ENCODE measurements around the gene LMBR1L. TPM values are rescaled to one million over a fixed set of nuclear protein-coding genes. Genes with fewer than 3 reads are reported as not detected.

Gene LMBR1L
- total and polyA plus RNA-seq, 10 of the 15 experiments (the other 5 are each of a cell fraction or from before 2014, with no cell fraction given), result 2.1 to 42.6 (median 20.0) TPM

- SMC1A ChIA-PET (ENCODE audit: uncharacterized antibody, unreplicated experiment), result no interaction called here
- intact Hi-C loops (cut with micrococcal nuclease; ENCODE audit: unreplicated experiment), result loop anchor here (5.0 kb wide), 1 partner anchor 51 kb away; the partner anchor contains the start of gene LMBR1L
These were observed 49.4 kb downstream of the LMBR1L start for GRCh38 chr12:49061157-49061650.

GRCh38 chr12:49060237-49061156 lies 50.1 kb downstream of the LMBR1L start, which contains the start of gene KMT2D:
Gene KMT2D, minus strand, starts transcription at chr12:49060794. Its CDS starts 5,470 bp downstream, at chr12:49055324.
- Histone ChIP-seq H2AFZ (ENCODE audit: control insufficient read depth, low read depth, low read length) (peak within 1 kb of the TSS; percentile 98), H3K4me3 (peak within 1 kb of the TSS; percentile 99), H3K9ac (ENCODE audit: control insufficient read depth, insufficient read depth, low read length) (peak within 1 kb of the TSS; percentile 98), H4K20me1 (ENCODE audit: control insufficient read depth, insufficient read depth) (peaks cover 10% of the 10 kb centered on the region; the same call in 1 of the 2 replicates), H3K27ac (ENCODE audit: control insufficient read depth, insufficient read depth) (peak within 1 kb of the TSS; percentile 99), H3K36me3 (ENCODE audit: control insufficient read depth in 2 of 2, insufficient read depth in 2 of 2, low read length in 1 of 2) (no peaks in the 10 kb centered on the region; a peak in 1 of 4 replicates), H3K4me2 (ENCODE audit: control insufficient read depth, insufficient read depth) (peak within 1 kb of the TSS; percentile 91), H3K9me3 (replicated peaks; ENCODE audit: control insufficient read depth, insufficient read depth, low read length) (no peaks in the 10 kb centered on the region), H3K79me2 (ENCODE audit: control insufficient read depth, insufficient read depth, low read length) (peaks cover 59% of the 10 kb centered on the region), H3K4me1 (ENCODE audit: control insufficient read depth, insufficient read depth, low read length) (peaks cover 6% of the 10 kb centered on the region), H3K27me3 (replicated peaks in 1 of 2; ENCODE audit: control insufficient read depth in 2 of 2, insufficient read depth in 2 of 2, low read length in 1 of 2) (no peaks in the 10 kb centered on the region)
- ATAC-seq (peak; percentile 78), FAIRE-seq (peak; percentile 62), DNase-seq (ENCODE audit: low read depth, low spot score) (peak; percentile 59)
- 1% methylated on average over 61 of the region's 74 CpGs for WGBS (ENCODE audit: insufficient coverage, insufficient replicate concordance, low lambda C conversion rate, missing lambda C conversion rate)
- RAD21 ChIA-PET (ENCODE audit: unreplicated experiment), result interaction anchor here (1.0 to 1.2 kb wide), 2 partner anchors 43 to 62 kb away, joined by 3 to 6 read pairs; no protein-coding TSS in a partner anchor
- CTCF ChIA-PET, result interaction anchor here (0.5 kb wide), 1 partner anchor 31 kb away, joined by 3 read pairs; no protein-coding TSS in a partner anchor
- in situ Hi-C loops (cut with MboI) (loop anchor here (10.0 kb wide), 1 partner anchor 174 kb away; no protein-coding TSS in a partner anchor), intact Hi-C loops (cut with micrococcal nuclease; ENCODE audit: unreplicated experiment) (loop anchor here (5.0 kb wide), 1 partner anchor 52 kb away; the partner anchor contains the start of gene LMBR1L)
- POLR2A ChIA-PET, result interaction anchor here (1.5 to 5.4 kb wide), 2 partner anchors 50 to 71 kb away, joined by 4 to 32 read pairs; partner anchors contain the start of genes LMBR1L and TUBA1B
- SMC1A ChIA-PET (ENCODE audit: uncharacterized antibody, unreplicated experiment), result interaction anchor here (1.2 kb wide), 1 partner anchor 42 kb away, joined by 3 read pairs; the partner anchor contains the start of gene PRKAG1
- TSS peak; percentile 48 for BruUV-seq (replicated peaks)
- TF ChIP-seq NR2F1 (conservative IDR thresholded peaks at IDR 0.05), result peak; percentile 83
- no peak for TF ChIP-seq BMI1 (IDR thresholded peaks at IDR 0.05; ENCODE audit: borderline replicate concordance)
- TF ChIP-seq SKIL (IDR thresholded peaks at IDR 0.05; ENCODE audit: low read depth, poor library complexity, severe bottlenecking), result peak; percentile 93
- TF ChIP-seq USF1 (IDR thresholded peaks at IDR 0.05; ENCODE audit: borderline replicate concordance, extremely low read length, insufficient read depth, low read depth, low read length), result peak; percentile 74
- TF ChIP-seq RAD51 (IDR thresholded peaks at IDR 0.05), result peak; percentile 66; the same call in 1 of the 2 replicates
- TF ChIP-seq NRF1 (conservative IDR thresholded peaks at IDR 0.05; ENCODE audit: low read depth, low read length), result no peak
- no peak for TF ChIP-seq RCOR1 (conservative IDR thresholded peaks at IDR 0.05; ENCODE audit: low read depth, low read length)
- TF ChIP-seq ZNF24 (IDR thresholded peaks at IDR 0.05), result 0 out of 2 replicates have a peak, but pooled peaks have one; percentile 26

More at GRCh38 chr12:49061157-49061650, 49.4 kb downstream of the LMBR1L start:
- 16% methylated on average over 16 of the region's 16 CpGs for WGBS (ENCODE audit: insufficient coverage, insufficient replicate concordance, low lambda C conversion rate, missing lambda C conversion rate)
- DNase-seq (ENCODE audit: low read depth, low spot score) (no peak), ATAC-seq (no peak), FAIRE-seq (no peak)
- CTCF ChIA-PET, result interaction anchor here (7.7 to 12.5 kb wide), 2 partner anchors 25 to 36 kb away, joined by 244 to 254 read pairs; partner anchors contain the start of gene DHH
- H3K4me2 ChIP-seq (ENCODE audit: control insufficient read depth, insufficient read depth), result peak overlapping the region; percentile 91
- H4K20me1 ChIP-seq (ENCODE audit: control insufficient read depth, insufficient read depth), result 0 out of 2 replicates have a peak, but pooled peaks cover 6% of the 10 kb centered on the region
- POLR2A ChIA-PET, result interaction anchor here (5.4 kb wide), 1 partner anchor 70 kb away, joined by 32 read pairs; the partner anchor contains the start of gene TUBA1B
- H3K9ac ChIP-seq (ENCODE audit: control insufficient read depth, insufficient read depth, low read length), result peak overlapping the region; percentile 98
- peaks cover 52% of the 10 kb centered on the region for H3K79me2 ChIP-seq (ENCODE audit: control insufficient read depth, insufficient read depth, low read length)
- H3K36me3 ChIP-seq (ENCODE audit: control insufficient read depth in 2 of 2, insufficient read depth in 2 of 2, low read length in 1 of 2), result no peaks in the 10 kb centered on the region
- RAD21 ChIA-PET (ENCODE audit: unreplicated experiment), result no interaction called here
- peaks cover 6% of the 10 kb centered on the region for H3K4me1 ChIP-seq (ENCODE audit: control insufficient read depth, insufficient read depth, low read length)
- BruUV-seq (replicated peaks), result TSS peak; percentile 93
- H3K9me3 ChIP-seq (replicated peaks; ENCODE audit: control insufficient read depth, insufficient read depth, low read length), result no peaks in the 10 kb centered on the region
- peak overlapping the region; percentile 99 for H3K27ac ChIP-seq (ENCODE audit: control insufficient read depth, insufficient read depth)
- in situ Hi-C loops (cut with MboI), result loop anchor here (10.0 kb wide), 1 partner anchor 174 kb away; no protein-coding TSS in a partner anchor
- no peaks in the 10 kb centered on the region for H3K27me3 ChIP-seq (replicated peaks in 1 of 2; ENCODE audit: control insufficient read depth in 2 of 2, insufficient read depth in 2 of 2, low read length in 1 of 2)
- peak overlapping the region; percentile 98 for H2AFZ ChIP-seq (ENCODE audit: control insufficient read depth, low read depth, low read length)
- peak overlapping the region; percentile 99 for H3K4me3 ChIP-seq
- TF ChIP-seq SIX5 (IDR thresholded peaks at IDR 0.05; ENCODE audit: low read depth, low read length, severe bottlenecking) (peak; percentile 36), MTA2 (IDR thresholded peaks at IDR 0.05; ENCODE audit: low read depth) (no peak), FOS (IDR thresholded peaks at IDR 0.05; ENCODE audit: borderline replicate concordance, extremely low read depth, insufficient read length) (no peak), ZSCAN29 (IDR thresholded peaks at IDR 0.05) (no peak)

Data from GM12878 (cell line).